RKO (cell line): ENCODE measurements around the gene SPO11.

Experiments used
- DNase-seq: peaks from one replicate; pipeline ENCODE4 v3.0.0-alpha.2; 2016; ENCODE audit warnings: low spot score

The SPO11 gene

DNA sequence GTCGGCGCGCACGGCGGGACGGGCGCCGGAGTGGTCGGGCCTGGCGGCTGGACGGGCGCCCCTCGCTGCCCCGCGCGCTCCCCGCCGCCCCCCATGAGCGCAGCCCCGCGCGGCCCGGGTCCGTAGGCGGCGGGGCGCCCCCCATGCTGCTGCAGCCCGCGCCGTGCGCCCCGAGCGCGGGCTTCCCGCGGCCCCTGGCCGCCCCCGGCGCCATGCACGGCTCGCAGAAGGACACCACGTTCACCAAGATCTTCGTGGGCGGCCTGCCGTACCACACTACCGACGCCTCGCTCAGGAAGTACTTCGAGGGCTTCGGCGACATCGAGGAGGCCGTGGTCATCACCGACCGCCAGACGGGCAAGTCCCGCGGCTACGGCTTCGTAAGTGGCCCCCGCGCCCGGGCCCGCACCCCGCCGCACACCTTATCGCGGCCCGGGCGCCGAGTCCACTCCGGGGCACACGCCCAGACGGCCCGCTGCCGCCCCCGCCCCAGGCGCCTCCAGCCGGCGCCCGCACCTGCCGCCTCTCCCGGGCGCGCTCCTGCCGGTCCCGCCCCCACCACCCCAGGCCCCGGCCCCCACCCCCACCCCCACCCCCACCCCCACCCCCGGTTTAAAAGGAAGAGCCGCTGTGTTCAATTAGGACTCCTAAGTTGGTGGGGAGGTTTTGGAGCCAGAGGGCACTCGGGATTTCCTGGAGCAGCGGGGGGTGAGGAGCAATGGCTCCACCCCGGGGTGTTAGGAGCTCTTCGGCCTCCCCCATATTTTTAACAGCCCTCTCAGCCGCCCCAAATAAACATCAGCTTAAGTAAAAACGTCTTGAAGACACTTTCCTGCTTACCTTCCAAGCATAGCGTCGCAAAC is 62.1 kb downstream of the SPO11 start:
- DNase-seq = peak; percentile 62

DNA sequence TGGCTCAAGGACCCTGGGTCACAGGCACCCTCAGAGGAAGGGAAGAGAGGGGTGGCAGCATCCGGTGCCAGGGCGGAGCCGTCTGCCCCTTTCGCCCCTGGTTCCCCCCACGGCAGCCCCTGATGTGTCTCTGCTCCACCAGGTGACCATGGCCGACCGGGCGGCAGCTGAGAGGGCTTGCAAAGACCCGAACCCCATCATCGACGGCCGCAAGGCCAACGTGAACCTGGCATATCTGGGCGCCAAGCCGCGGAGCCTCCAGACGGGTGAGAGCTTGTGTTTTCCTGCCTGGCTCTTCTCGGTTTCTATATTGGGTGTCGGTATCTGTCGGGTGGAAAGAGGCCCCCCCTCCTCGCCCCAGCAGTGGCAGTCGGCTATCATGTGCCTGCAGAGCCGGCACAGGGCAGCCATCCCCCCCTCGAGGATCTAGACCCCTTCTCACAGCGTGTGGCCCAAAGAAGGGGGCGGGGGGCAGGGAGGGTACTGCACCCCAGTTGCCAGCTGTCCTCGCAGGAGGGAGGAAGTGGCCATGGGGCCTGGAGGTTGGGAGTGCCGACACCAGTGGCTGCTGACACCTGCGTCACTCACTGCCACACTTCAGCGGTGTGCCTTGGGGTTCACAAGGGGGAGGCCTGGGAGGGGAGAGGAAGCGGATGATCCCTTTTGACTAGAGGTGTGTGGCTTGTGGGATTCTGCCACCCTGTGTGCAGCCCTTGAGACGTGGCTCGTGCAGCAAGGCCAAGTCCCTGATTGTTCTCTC is 63.1 kb downstream of the SPO11 start:
- DNase-seq = peak; percentile 38
